GM18498 (cell line): ENCODE results near the gene NBAS.

Experiments used
- ATAC-seq: cut with Tn5 transposase; IDR thresholded peaks from one replicate; pipeline ENCODE4 v1.9.1; 2021; ENCODE audit warnings: mild to moderate bottlenecking, moderate library complexity; ENCODE audit not compliant: unreplicated experiment

Gene NBAS

DNA sequence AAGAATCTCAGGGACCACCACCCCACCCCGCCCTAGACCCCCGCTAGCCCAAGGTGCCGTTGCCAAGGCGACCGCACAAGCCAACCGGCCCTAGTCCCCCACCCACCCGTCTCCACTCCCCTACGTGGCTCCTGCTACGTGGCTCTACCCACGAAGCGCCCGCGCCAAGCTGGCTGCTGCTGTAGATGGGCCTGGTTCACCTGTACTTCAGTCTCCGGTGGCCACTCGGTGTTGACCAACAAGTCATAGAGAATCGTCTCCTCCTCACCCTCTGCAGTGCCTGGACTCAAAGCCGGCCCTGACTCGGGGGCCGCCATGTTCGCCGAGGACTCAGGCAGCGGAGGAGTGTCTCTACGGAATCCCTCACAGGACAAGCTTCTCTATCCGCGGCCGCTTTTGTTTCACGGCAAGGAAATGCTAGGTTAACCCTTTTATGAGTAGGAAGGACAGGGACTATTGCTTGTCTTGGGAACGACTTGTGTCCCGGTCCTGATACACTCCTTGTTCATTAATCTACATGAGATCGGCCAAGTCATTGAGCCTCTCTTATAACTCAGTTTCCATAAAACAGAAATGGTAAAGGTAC, at the start of gene NBAS:
NBAS (minus strand) TSS at position 347 of the 586 bp plus-strand sequence; CDS start at position 317, 30 bp downstream.
- ATAC-seq: peak; percentile 89

GRCh38 chr2:15610430-15610952, 49.4 kb upstream of the NBAS start:
- ATAC-seq: no peak

DNA sequence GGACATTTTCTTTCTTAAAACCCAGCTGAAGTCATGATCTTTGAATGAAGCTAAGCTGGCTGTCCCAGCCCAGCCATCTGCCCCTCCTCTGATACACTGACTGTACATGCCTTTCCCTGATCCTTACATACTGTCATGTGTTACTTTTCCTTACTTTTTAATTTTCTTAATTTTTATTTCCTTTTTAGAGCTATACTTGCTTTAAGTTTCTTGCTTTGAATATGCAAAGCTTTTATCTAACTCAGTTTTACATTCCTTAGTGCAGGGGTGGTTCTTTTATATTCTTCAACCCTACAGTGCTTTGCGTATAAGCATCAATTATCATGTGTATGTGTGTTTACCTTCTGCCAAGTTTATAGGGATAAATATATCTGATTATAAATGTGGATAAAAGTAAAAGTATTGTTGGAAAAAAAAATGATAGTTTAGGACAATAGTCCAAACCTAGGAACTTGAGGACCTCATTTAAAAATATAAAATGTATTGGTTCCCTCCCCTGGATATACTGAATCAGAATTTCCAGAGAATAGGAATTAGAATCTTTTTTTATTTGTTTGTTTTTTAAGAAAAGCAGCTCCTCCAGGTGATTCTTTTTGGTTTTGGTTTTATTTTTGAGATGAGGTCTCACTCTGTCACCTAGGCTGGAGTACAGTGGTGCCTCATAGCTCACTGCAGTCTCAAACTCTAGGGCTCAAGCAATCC, 48.4 kb upstream of the NBAS start:
- no peak for ATAC-seq

DNA sequence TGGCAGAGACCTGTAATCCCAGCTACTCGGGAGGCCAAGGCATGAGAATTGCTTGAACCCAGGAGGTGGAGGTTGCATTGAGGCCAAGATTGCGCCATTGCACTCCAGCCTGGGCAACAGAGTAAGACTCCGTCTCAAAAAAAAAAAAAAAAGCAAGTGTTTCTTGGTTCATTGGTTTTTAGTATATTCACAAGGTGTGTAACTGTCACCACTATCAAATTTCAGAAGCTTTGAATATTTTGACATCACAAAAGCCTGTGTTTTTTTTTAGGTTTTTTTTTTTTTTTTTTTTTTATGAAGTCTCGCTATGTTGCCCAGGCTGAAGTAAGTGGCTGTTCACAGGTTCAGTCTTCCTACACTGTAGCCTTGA, 47.2 kb upstream of the NBAS start:
- ATAC-seq: no peak

DNA sequence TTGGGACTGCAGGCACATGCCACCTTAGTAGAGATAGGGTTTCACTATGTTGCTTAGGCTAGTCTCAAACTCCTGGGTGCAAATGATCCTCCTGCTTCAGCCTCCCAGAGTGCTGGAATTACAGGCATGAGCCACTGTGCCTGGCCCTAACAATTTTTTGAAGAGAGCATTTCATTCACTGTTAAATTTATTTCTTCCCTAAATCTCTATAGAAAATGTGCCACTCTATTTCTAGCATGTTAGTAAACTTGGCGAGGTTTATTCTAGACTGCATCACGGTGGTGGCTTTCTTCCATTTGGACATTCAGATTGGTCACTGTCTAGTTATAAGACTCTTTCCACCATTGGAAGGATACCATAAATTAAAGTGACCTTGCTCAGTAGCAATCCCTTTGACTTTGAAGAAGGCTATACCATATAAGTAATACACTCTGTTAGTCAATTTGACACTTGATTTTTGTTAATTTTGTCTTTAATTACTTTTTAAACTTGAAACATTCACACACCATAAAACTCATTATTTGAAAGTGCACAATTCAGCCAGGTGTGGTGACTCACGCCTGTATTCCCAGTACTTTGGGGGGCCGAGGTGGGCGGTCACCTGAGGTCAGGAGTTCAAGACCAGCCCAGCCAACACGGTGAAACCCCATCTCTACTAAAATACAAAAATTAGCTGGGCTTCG, 46.7 kb upstream of the NBAS start:
- no peak for ATAC-seq

- no peak for ATAC-seq
Measured at GRCh38 chr2:15606481-15607441, 45.6 kb upstream of the NBAS start.

DNA sequence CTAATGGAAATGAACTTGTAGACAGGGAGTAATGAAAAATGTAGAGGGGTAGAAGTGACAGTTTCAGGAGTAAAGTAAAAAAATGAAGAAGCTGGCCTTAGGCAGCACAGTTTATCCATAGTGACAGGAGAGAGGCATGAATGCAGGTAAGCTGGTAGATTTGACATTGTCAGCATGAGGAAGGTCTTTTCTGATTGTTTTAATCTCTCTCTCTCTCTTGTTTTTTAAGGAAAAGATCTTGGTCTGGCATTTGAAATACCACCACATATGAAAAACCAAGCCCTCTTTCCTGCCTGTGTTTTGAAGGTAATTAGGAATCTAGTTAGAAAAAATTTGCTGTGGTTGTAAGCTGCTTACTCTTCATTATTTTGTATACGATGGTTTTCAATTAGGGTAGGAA, 44.6 kb upstream of the NBAS start:
- no peak for ATAC-seq

- ATAC-seq: no peak
Measured at GRCh38 chr2:15603948-15604347, 42.8 kb upstream of the NBAS start.

- ATAC-seq: no peak
Measured at GRCh38 chr2:15603044-15603765, 42.1 kb upstream of the NBAS start.

- ATAC-seq: no peak
Measured at GRCh38 chr2:15602393-15602792, 41.3 kb upstream of the NBAS start.

GRCh38 chr2:15601681-15602080, 40.5 kb upstream of the NBAS start:
- no peak for ATAC-seq

GRCh38 chr2:15599994-15600393, 38.9 kb upstream of the NBAS start:
- no peak for ATAC-seq

GRCh38 chr2:15596968-15597367, 35.8 kb upstream of the NBAS start:
- ATAC-seq: no peak

DNA sequence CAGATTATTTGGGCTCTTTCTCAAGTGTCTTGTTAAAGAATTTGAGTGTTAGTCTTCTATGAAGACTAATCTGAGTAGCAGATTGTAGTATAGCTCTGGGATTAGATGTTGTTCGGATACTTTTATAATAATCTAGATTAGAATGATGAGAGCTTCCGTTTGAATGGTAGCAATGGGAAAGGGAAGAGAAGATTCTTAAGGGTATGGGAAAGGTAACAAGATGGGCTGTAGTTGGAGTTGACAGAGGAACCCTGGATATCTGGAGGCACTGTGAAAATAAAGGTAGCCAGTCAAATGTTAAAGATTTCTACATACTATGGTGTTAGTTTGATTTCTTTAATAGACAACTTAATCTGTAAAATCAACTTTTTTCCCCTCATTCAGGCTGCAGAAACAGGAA, 35.2 kb upstream of the NBAS start:
- ATAC-seq: no peak

GRCh38 chr2:15595936-15596335, 34.8 kb upstream of the NBAS start:
- ATAC-seq: no peak

GRCh38 chr2:15595342-15595905, 34.3 kb upstream of the NBAS start:
- no peak for ATAC-seq

- ATAC-seq: no peak
Measured at GRCh38 chr2:15594291-15595256, 33.4 kb upstream of the NBAS start.

- no peak for ATAC-seq
Measured at GRCh38 chr2:15593327-15593705, 32.2 kb upstream of the NBAS start.
